DMS79 (cell line): ENCODE data around the gene CNGA1.
A peak's percentile ranks its signal among the peaks of the same experiment; 100 is the strongest.
"Not testable (repeated sequence)": the region's sequence is repeated elsewhere in the genome, so short reads cannot be mapped to it uniquely, and the experiment has no call there.

Experiments used
- DNase-seq: peaks from one replicate; lab custom pipeline; 2025; lab: John Stamatoyannopoulos, UW

The CNGA1 gene

GRCh38 chr4:48030470-48030869 is 14.0 kb upstream of the CNGA1 start:
- DNase-seq, result no peak

DNA sequence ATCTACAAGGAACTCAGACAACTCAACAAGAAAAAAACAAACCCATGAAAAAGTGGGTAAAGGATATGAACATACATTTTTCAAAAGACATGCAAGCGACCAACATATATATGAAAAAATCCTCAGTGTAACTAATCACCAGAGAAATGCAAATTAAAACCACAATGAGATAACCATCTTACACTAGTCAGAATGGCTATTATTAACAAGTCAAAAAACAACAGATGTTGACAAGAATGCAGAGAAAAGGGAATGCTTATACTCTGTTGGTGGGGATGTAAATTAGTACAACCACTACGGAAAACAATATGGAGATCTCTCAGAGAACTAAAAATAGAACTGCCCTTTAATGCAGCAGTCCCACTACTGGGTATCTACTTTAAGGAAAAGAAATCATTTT is 12.2 kb upstream of the CNGA1 start:
- DNase-seq, result no peak

DNA sequence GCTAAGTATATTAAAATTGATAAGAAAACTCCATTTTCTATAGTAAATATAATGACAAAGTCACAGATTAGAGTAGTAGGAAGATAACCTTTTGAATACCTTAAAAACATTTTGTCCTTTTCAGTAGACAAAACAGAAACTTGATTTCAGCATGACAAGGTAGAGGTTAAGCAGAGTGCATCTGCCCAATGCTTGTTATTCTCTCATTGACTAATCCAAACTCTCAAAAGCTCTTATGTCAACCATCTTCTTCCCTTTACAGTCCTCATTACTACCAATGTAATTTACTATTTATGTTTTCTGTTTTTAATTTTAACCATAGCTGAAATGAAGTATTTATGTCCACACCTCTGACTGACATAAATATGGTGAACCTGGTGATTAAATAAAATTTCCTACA is 11.2 kb upstream of the CNGA1 start:
- no peak for DNase-seq

DNA sequence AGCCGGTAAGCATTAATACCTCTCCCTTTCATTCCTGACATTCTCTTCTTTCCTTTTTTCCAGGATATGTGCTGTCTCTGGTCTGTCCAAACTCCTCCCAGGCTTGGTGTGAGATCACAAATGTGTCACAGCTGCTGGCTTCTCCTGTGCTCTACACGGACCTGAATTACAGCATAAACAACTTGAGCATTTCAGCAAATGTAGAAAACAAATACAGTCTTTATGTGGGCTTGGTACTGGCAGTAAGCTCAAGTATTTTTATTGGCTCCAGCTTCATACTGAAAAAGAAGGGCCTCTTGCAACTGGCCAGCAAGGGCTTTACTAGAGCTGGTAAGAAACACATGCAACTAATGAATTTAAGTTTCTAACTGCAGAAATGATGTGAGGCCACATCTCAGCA is 8.5 kb upstream of the CNGA1 start:
- no peak for DNase-seq

DNA sequence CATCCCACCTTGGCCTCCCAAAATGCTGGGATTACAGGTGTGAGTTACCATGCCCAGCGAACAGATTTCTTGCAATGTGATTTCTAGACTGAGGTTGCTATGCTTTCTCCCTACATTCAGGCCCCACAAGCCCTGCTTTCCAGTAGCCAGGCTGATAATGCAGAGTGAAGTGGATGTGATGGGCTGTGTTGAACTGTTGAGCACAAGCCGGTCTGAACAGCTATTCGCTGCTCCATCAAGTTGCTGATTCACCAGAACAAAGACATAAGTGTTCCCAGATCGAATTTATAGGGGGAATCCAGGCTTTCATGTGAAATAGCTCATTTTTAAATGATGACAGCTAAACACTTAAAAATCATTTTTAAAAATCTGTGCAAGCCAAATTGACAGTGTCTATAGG is 8.0 kb upstream of the CNGA1 start:
- no peak for DNase-seq

DNA sequence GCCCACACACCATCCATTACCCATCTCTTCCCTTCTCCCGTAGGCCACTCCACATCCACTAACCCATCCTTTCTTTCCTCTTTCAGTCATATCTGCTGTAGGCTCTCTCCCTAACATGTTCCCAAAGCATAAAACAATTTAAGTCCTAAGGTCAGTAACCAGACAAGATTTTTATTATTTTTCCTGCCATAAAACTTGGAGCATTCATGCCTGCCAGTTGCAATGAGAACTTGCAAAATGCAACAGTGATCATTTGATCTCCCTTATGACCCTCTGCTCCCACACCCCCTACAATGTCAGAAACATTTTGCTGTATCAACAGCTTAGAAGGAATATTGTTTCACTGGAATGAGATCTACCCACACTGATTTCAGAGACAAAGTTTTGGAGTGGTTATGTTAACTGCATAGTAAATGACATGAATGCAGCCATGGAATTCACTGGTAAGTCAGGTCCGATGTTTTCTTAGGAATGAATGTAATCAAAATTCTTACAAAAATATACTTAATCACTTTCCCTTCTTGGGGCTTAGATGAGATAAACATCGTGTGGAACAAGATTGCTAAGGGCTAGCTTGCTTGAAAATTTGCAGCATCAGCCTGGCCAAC is 5.8 kb upstream of the CNGA1 start:
- no peak for DNase-seq

GRCh38 chr4:48021100-48021499 is 4.6 kb upstream of the CNGA1 start:
- no peak for DNase-seq

DNA sequence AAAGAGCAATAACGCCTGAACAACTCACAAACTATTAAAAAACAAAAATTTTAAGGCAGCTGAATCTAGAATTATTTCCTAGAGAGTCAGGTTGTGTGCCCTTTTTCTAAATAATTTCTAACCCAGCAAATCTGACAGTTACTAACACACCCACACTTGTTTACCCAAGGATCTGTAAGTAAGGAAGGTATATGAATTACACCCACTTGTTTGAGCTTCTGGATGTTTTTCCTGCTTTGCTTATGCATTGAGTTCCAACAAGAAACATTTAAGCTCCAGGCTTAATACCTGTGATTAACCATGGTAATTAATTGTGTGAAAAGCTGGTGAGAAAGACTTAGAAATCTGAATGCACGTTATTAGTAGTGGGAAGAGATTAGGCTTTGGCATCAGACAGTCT is 1.6 kb upstream of the CNGA1 start:
- no peak for DNase-seq

DNA sequence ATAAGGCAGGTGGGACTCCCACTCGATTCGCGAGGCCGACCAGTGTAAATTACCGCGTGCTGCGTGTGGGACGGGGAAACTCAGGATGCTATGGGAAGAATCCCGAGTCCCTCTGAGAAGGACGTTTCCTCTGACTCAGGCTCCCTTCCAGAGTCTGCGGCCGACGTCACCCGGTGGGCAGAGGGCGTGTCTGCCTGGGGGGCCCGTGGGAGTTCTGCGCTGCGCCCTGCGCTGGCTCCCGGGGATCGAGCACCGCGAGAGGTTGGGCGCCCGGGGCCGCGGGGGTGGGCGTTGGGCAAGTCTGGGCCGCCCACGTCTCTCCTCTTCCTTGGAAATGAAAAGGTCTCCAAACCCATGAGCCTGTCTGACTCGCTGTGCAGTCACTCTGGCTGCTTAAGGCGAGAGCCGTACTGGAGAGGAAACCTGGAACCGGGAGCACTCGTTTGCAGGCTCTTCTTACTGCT is 659 bp upstream of the CNGA1 start:
- DNase-seq, result peak; percentile 0

GRCh38 chr4:48015678-48016077 is 803 bp downstream of the CNGA1 start:
- no peak for DNase-seq

DNA sequence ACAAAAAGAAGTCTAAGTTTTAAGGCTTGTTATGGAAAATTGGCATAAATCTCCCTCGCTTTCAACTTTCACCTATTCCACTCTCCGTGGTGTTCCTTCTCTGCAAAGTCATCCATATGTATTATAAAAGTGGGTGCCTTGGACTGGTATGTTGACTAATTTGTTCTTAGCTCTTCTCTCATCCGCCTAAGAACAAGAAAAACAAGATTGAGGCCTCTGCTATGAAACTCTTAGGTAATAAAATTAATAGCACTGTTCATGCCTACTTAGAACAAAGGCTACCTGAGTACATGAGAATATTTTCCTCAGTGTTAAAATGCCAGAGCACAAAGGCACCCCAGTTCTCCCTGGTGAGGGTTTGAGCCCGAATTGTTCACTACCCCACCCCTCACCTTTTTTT is 1.3 kb downstream of the CNGA1 start:
- no peak for DNase-seq

DNA sequence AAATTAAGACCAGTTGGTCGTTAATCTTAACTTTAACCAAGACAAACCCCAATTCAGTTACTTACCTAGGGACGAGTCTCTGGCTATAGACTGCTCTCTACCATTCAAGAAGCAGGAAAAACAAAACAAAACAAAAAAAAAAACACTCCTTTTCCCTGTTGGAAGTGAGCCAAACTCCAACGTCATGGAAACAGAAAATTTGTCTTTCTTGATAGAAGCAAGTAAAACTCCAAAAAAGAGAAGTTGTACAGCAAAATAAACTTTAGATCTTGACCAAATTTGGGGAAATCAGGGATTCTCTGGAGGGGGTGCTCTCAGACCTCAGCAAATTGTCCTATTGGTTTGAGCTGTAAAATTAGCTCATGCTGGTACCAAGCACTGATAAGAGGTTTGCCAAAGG is 3.7 kb downstream of the CNGA1 start:
- no peak for DNase-seq

GRCh38 chr4:48011722-48012121 is 4.8 kb downstream of the CNGA1 start:
- DNase-seq, result no peak

GRCh38 chr4:48010906-48011305 is 5.6 kb downstream of the CNGA1 start:
- not testable (repeated sequence) for DNase-seq

DNA sequence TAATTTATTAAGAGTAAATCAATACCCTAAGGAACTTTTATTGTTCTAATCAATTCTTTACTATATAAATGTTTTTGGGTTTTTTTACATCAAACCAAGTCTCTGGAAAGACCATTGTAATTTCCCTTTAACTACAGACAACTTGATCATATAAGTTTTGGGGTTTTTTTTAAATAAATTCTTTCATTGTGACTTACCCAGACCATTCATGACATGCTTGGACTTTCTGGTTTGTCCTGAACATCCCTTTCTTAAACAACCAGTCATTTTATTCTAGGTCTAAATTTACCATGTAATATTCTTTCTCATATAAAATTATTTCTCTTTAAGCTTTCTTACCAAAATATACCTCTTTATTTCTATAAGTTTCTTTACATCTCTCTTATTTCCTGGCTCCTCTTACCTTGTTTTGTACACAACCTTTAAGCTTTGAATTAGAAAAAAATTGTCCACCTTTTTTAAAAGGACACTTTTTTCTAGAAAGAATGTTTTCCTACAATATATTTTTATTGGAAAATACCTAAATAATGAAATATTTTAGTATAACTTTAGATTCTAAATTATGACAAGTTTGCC is 8.4 kb downstream of the CNGA1 start:
- no peak for DNase-seq

GRCh38 chr4:48005781-48006180 is 10.7 kb downstream of the CNGA1 start:
- DNase-seq, result no peak

DNA sequence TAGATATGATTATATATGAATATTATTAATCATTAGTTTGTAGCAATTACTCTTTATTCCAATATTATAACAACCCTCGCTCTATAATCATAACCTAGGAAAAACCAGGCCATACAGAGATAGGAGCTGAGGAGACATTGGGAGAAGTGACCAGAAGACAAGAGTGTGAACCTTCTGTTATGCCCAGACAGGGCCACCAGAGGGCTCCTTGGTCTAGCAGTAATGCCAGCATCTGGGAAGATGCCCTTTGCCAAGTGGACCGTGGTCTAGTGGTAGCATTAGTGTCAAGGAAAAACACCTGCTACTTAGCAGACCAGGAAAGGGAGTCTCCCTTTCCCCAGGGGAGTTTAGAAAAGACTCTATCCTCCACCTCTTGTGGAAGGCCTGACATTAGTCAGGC is 12.9 kb downstream of the CNGA1 start:
- DNase-seq, result not testable (repeated sequence)

- DNase-seq, result no peak
Observed at GRCh38 chr4:48002267-48002666, 14.2 kb downstream of the CNGA1 start.

DNA sequence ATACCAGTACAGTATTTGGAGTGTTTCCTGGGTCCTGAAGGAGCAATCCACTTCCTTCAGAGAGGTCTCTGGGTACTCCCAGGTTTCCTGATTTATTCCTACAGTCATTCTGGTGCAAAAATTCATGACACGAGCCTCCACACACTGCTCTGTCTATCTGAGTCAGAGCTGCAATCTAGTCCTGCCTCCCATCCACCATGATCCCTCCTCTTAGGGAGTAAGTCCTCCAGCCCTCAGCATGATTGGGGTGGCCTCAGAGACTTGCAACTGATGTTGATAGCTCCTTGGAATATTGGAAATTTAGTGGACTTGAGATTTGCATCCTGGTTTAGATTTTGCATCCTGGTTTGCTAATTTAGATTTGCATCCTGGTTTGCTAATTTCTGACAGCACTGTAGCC is 20.5 kb downstream of the CNGA1 start:
- DNase-seq, result no peak

- DNase-seq, result not testable (repeated sequence)
Observed at GRCh38 chr4:47992475-47992874, 24.0 kb downstream of the CNGA1 start.

GRCh38 chr4:47990145-47990544 is 26.3 kb downstream of the CNGA1 start:
- DNase-seq, result no peak

GRCh38 chr4:47974566-47974965 is 41.9 kb downstream of the CNGA1 start:
- DNase-seq, result no peak

- no peak for DNase-seq
Observed at GRCh38 chr4:47972721-47973120, 43.8 kb downstream of the CNGA1 start.

DNA sequence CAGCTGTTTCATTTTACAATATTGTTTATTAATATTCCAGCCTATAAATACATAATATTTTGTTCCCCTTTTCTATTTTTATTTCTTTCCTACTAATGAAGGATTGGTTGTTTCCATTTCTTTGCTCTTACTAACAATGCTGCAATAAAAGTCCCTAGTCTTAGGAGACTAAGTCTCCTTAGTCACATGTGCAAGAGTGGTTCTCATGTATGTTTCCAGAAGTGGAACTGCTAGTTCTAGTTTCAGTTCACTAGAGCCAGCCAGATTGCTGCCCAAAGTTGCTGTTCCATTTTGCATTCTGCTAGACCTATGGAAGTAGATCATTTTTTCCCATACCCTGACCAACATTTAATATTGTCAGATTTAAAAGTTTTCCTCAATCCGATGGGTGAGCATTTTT is 44.3 kb downstream of the CNGA1 start:
- no peak for DNase-seq
